Neutrophil (primary cell): Measurements from ENCODE around the gene NT5C2.

Source experiments
- H3K27ac ChIP-seq: fragments of 200-600 bp; sonication (generic); 2 replicates; pipeline ENCODE4 v1.5.1; 2016; ENCODE audit warnings: mild to moderate bottlenecking, moderate library complexity
- H3K27me3 ChIP-seq: fragments of 200-600 bp; sonication (generic); 2 replicates; pipeline ENCODE4 v1.6.0; 2016; ENCODE audit warnings: mild to moderate bottlenecking
- H3K36me3 ChIP-seq: fragments of 200-600 bp; sonication (generic); 2 replicates; pipeline ENCODE4 v1.5.1; 2017
- H3K4me1 ChIP-seq, 2 experiments: fragments of 200-600 bp in 1 of 2; sonication (generic) in 1 of 2; 1 replicate in 1 of 2; 2 replicates in 1 of 2; pipeline versions ENCODE4 v1.5.1 to v1.6.1; 2013 to 2016; ENCODE audit warnings: low read depth in 1 of 2, low read length in 1 of 2, mild to moderate bottlenecking in 1 of 2, moderate library complexity in 1 of 2; ENCODE audit not compliant: control insufficient read depth in 1 of 2, insufficient read depth in 1 of 2
- H3K4me3 ChIP-seq, 2 experiments: fragments of 200-600 bp in 1 of 2; sonication (generic) in 1 of 2; 1 replicate in 1 of 2; 2 replicates in 1 of 2; pipeline ENCODE4 v1.5.1; 2013 to 2016; ENCODE audit warnings: low read depth in 1 of 2, low read length in 1 of 2, mild to moderate bottlenecking in 1 of 2, moderate library complexity in 1 of 2
- H3K9me3 ChIP-seq: fragments of 200-600 bp; sonication (generic); 2 replicates; pipeline ENCODE4 v1.5.1; 2016
- TF ChIP-seq, protein P1 (sequence below): fragments of 200-600 bp; sonication (generic); IDR thresholded peaks from 2 replicates; pipeline ENCODE4 v1.5.1; 2016; ENCODE audit warnings: antibody characterized with exemption

Gene NT5C2

DNA sequence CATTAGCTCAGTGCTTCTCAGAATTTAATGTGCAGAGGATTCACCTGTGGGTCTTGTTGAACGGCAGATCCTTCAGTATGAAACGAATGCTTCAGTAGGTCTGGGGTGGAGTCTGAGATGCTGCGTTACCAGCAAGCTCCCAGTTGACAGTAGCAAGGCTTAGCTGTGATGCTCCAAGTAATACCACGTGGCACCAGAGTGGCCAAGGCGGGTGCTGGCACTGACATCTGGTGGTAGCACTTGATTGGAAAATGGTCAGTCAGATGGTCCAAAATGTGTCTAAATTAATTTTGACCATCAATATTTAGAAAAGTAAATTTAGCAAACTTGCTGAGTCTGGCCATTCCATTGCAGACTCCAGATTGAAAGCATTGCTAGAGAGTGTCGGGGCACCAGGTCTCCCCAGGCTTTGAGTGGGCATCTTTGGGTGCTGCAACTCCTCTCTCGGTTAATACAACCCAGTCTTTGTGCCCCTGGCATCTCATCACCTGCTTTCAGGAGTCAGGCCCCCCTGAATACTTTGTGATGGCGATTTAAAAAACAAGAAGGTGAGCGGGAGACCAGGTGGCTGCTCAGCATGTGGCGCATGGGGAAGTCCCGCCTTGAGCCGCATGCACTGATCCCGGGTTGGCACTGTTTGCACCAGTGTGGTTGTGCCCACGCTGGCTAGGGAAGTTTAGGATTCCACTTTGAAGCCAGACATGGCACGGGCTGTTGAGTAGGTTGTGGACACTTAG, 130.1 kb downstream of the NT5C2 start:
- Histone ChIP-seq H3K27ac (no peak overlapping the region), H3K4me1 (no peaks in the 10 kb centered on the region), H3K36me3 (peaks cover 12% of the 10 kb centered on the region), H3K9me3 (no peaks in the 10 kb centered on the region), H3K27me3 (no peaks in the 10 kb centered on the region), H3K4me3 (no peak overlapping the region)
- TF ChIP-seq, protein P1, sequence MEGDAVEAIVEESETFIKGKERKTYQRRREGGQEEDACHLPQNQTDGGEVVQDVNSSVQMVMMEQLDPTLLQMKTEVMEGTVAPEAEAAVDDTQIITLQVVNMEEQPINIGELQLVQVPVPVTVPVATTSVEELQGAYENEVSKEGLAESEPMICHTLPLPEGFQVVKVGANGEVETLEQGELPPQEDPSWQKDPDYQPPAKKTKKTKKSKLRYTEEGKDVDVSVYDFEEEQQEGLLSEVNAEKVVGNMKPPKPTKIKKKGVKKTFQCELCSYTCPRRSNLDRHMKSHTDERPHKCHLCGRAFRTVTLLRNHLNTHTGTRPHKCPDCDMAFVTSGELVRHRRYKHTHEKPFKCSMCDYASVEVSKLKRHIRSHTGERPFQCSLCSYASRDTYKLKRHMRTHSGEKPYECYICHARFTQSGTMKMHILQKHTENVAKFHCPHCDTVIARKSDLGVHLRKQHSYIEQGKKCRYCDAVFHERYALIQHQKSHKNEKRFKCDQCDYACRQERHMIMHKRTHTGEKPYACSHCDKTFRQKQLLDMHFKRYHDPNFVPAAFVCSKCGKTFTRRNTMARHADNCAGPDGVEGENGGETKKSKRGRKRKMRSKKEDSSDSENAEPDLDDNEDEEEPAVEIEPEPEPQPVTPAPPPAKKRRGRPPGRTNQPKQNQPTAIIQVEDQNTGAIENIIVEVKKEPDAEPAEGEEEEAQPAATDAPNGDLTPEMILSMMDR: no peak

DNA sequence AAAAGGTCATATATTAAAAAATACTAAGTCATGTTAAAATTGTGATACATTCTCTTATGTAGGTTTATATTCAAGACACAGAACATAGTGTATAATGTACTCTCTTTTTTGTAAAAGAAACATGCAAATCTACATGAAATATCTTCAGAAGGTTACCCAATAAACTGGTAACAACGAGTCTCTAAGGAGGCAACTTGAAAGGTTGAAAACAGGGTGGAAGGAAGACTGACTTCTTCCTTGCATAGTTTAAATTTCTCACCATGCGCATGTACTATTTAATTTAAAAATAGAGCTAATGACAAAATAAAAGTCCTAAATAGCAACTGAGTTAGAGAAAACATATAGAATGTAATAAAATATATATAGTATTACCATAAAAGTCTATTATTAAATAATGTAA, 132.5 kb downstream of the NT5C2 start:
- Histone ChIP-seq H3K9me3 (no peaks in the 10 kb centered on the region), H3K27me3 (no peaks in the 10 kb centered on the region), H3K36me3 (peaks cover 12% of the 10 kb centered on the region), H3K27ac (no peak overlapping the region), H3K4me3 (no peak overlapping the region), H3K4me1 (no peaks in the 10 kb centered on the region)
- TF ChIP-seq, protein P1: no peak

DNA sequence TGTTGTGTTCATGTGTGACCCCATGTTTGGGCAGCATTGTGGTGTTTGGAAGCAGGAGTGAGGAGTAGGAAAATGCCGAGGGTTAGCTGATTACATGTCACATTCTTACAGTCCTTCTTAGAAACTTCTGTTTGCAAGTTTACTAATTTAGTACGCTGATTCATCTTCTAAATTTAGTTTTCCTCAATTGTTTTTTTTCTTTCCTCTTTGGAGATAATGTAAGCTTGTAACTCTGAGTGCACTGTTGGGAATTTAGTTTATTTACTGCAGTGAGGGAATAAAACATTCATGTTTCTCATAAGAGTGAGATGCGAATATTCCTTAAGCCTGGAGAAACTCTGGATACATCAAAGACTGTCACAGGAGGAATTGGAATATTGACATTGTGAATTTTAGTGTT, 135.0 kb downstream of the NT5C2 start:
- Histone ChIP-seq H3K36me3 (peaks cover 6% of the 10 kb centered on the region), H3K4me3 (no peak overlapping the region), H3K27ac (no peak overlapping the region), H3K4me1 (peaks cover 12 to 16% of the 10 kb centered on the region in 2 experiments), H3K27me3 (no peaks in the 10 kb centered on the region), H3K9me3 (no peaks in the 10 kb centered on the region)
- TF ChIP-seq, protein P1: no peak

DNA sequence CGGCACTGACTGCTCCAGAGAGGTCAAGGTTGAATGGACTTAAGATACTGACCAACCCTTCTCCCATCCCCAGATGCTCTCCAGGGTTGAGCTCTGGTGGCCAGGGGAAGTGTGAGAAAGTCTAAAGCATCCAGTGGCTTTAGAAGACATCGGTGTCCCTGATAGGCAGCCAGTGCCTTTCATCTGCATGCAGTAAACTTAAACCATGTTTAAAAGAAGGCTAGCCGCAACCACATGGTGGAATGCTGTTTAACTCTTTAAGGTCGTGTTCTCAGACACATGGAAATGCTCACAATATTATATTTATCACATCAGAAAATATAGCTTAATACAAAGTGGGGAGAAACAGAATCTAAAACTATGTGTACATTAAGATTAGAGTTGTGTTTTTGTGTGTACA, 138.0 kb downstream of the NT5C2 start:
- peaks cover 6% of the 10 kb centered on the region for H3K36me3 ChIP-seq
- TF ChIP-seq, protein P1: no peak
- H3K4me3 ChIP-seq: no peak overlapping the region
- no peaks in the 10 kb centered on the region for H3K9me3 ChIP-seq
- H3K27ac ChIP-seq: no peak overlapping the region
- no peaks in the 10 kb centered on the region for H3K27me3 ChIP-seq
- H3K4me1 ChIP-seq: peaks cover 16 to 23% of the 10 kb centered on the region in 2 experiments

DNA sequence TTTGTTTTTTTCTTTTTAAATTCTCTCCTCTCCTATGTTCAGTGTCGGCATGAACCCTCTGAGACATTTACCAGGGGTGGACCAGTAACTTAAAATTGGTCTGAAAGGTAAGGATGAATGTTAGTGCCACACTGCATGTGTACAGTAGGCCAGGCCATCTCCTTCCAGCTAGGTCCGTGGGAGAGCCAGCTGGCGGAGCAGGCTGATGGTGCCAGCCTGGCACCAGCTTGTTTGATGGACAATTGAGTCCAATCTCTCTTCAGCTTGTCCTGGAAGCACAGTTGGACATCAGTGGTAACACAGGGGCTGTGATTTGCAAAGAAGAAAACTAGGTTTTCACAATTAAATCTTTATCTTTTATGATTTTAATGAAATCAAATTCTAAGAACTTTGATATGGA, 138.5 kb downstream of the NT5C2 start:
- H3K36me3 ChIP-seq: peaks cover 6% of the 10 kb centered on the region
- no peaks in the 10 kb centered on the region for H3K27me3 ChIP-seq
- no peak overlapping the region for H3K4me3 ChIP-seq
- no peak overlapping the region for H3K27ac ChIP-seq
- H3K4me1 ChIP-seq: peaks cover 21 to 28% of the 10 kb centered on the region in 2 experiments
- TF ChIP-seq, protein P1: no peak
- H3K9me3 ChIP-seq: no peaks in the 10 kb centered on the region
